SJCRH30 (cell line): ENCODE data around the gene BEND5. TPM values are rescaled to one million over a fixed set of nuclear protein-coding genes. Genes with fewer than 3 reads are reported as not detected.
A peak's percentile ranks its signal among the peaks of the same experiment; 100 is the strongest.

Source experiments
- DNase-seq, 2 experiments: peaks; one replicate each; pipeline ENCODE4 v3.0.0-alpha.2; 2015 to 2020
- H3K27ac ChIP-seq: fragments of 250-450 bp; sonication (Bioruptor Pico); 2 replicates; pipeline ENCODE4 v1.5.1; 2020; ENCODE audit warnings: mild to moderate bottlenecking, moderate library complexity
- H3K27me3 ChIP-seq: fragments of 250-450 bp; sonication (Bioruptor Pico); 2 replicates; pipeline ENCODE4 v1.5.1; 2020; ENCODE audit warnings: mild to moderate bottlenecking, moderate library complexity
- H3K36me3 ChIP-seq: fragments of 250-450 bp; sonication (Bioruptor Pico); 2 replicates; pipeline ENCODE4 v1.5.1; 2020; ENCODE audit warnings: mild to moderate bottlenecking, moderate library complexity
- H3K4me1 ChIP-seq: fragments of 250-450 bp; sonication (Bioruptor Pico); 2 replicates; pipeline ENCODE4 v1.5.1; 2020; ENCODE audit warnings: mild to moderate bottlenecking, moderate library complexity
- H3K4me3 ChIP-seq: fragments of 250-450 bp; sonication (Bioruptor Pico); 2 replicates; pipeline ENCODE4 v1.5.1; 2020; ENCODE audit warnings: mild to moderate bottlenecking, moderate library complexity
- H3K9me3 ChIP-seq: fragments of 250-450 bp; sonication (Bioruptor Pico); replicated peaks from 2 replicates; pipeline ENCODE4 v1.5.1; 2020; ENCODE audit warnings: mild to moderate bottlenecking, moderate library complexity
- total RNA-seq: library from RNA; depleted of rRNA; stranded (reverse); fragments of >200 nt; shearing (Covaris generic); gene quantifications from 2 replicates; pipeline ENCODE4 v1.2.3, GENCODE V29; 2014

The BEND5 gene
- total RNA-seq, 1 experiment from 2014 or later, result 5.9 TPM

DNA sequence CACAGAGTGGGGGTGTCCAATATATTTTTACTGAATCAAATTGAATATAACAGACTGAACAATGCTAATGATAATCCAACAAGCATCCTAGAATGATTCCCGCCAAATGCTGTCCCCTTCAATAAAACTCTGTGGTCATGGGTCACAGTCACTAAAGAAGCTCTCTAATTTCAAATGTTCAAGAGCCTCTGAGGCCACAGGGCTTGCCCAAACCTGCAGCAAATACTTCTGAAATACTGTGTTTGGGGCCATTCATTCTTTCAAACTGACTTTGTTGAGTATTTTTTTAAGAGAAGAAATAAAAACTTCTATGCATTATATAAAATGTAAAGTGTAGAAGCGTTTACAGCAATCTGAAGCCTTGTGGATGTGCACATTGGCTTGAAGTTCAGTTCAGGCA is 7.6 kb upstream of the BEND5 start:
- Histone ChIP-seq H3K27me3 (no peaks in the 10 kb centered on the region; the same call in 1 of the 2 replicates), H3K27ac (no peak overlapping the region)
- peak in 1 of 2 experiments; percentile 49 for DNase-seq

DNA sequence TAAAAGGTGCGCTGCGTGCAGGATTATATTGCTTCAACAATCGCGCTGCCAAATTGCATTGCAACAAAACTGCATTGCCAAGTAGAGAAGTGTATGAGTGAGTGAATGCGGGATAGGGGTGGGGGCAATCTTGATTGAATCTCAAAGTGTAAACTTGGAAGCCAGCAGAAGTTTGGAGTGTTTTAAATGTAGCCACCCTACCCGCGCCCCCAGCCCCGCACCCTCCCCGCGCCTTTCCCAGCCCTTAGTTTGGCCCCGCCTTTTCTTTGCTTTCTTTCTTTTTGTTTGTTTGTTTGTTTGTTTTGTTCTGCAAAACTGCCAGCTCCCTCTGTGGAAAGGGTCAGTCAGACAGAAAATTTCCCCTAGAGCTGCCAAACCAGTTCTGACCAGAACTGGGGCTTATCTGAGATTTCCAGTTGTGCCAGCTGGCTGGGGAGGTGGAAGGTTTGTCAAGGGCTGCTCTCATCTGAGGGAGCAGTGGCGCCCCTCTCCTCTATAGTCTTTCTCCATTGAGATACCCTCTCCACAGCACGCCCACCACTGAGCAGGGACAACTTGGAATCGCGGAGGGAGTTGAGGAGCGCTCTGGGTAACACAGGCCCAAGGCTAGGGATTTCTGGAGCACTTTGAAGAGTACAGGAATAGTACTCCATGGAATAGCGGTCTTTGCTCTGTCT is 666 bp upstream of the BEND5 start:
- no peaks in the 10 kb centered on the region for H3K9me3 ChIP-seq
- no peaks in the 10 kb centered on the region for H3K36me3 ChIP-seq
- peaks cover 8% of the 10 kb centered on the region; the same call in 1 of the 2 replicates for H3K4me1 ChIP-seq
- H3K27ac ChIP-seq, result no peak overlapping the region
- peak overlapping the region; percentile 89 for H3K4me3 ChIP-seq
- no peaks in the 10 kb centered on the region for H3K27me3 ChIP-seq
- peak in 1 of 2 experiments; percentile 27 for DNase-seq

More for the DNA sequence above, 7.6 kb upstream of the BEND5 start:
- Histone ChIP-seq H3K36me3 (no peaks in the 10 kb centered on the region), H3K4me1 (peaks cover 9% of the 10 kb centered on the region; the same call in 1 of the 2 replicates), H3K9me3 (no peaks in the 10 kb centered on the region), H3K4me3 (no peak overlapping the region)

- Histone ChIP-seq H3K36me3 (no peaks in the 10 kb centered on the region), H3K4me1 (peaks cover 8% of the 10 kb centered on the region; the same call in 1 of the 2 replicates), H3K27me3 (no peaks in the 10 kb centered on the region), H3K4me3 (peak overlapping the region; percentile 89), H3K9me3 (no peaks in the 10 kb centered on the region), H3K27ac (no peak overlapping the region)
- DNase-seq, result peak in 1 of 2 experiments; percentile 4
Measured at GRCh38 chr1:48775831-48776392, 779 bp downstream of the BEND5 start.

- Histone ChIP-seq H3K4me1 (peaks cover 12% of the 10 kb centered on the region; the same call in 1 of the 2 replicates), H3K9me3 (no peaks in the 10 kb centered on the region), H3K27me3 (no peaks in the 10 kb centered on the region), H3K36me3 (no peaks in the 10 kb centered on the region; the same call in 1 of the 2 replicates), H3K4me3 (no peak overlapping the region), H3K27ac (no peak overlapping the region)
- no peak for DNase-seq
Measured at GRCh38 chr1:48773133-48773532, 3.6 kb downstream of the BEND5 start.

GRCh38 chr1:48772211-48772610 is 4.5 kb downstream of the BEND5 start:
- Histone ChIP-seq H3K9me3 (no peaks in the 10 kb centered on the region), H3K4me3 (no peak overlapping the region), H3K4me1 (peaks cover 7% of the 10 kb centered on the region; the same call in 1 of the 2 replicates), H3K27ac (no peak overlapping the region), H3K36me3 (no peaks in the 10 kb centered on the region; the same call in 1 of the 2 replicates), H3K27me3 (no peaks in the 10 kb centered on the region)
- DNase-seq, result no peak

DNA sequence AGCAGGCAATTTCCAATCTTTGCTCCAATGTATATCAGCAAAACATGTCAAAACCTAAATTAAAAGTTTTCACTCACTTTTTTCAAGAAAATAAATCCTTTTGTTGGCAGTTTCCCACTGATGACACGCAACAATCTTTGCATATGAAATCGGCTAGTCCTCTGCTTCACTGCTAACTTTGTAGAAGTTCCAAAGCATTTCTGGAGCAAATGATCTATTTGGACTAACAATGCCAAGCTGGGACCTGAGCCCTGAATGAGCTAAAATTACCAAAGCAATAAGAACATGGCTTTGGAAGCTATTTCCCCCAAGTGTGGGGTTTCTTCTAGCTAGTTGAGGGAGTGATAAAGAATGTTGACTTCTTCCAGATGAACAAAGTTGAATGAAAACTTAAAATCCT is 5.1 kb downstream of the BEND5 start:
- DNase-seq, result no peak
- H3K27ac ChIP-seq, result no peak overlapping the region
- peaks cover 7% of the 10 kb centered on the region; the same call in 1 of the 2 replicates for H3K4me1 ChIP-seq
- no peaks in the 10 kb centered on the region for H3K9me3 ChIP-seq
- H3K36me3 ChIP-seq, result no peaks in the 10 kb centered on the region; the same call in 1 of the 2 replicates
- H3K27me3 ChIP-seq, result no peaks in the 10 kb centered on the region
- no peak overlapping the region for H3K4me3 ChIP-seq

DNA sequence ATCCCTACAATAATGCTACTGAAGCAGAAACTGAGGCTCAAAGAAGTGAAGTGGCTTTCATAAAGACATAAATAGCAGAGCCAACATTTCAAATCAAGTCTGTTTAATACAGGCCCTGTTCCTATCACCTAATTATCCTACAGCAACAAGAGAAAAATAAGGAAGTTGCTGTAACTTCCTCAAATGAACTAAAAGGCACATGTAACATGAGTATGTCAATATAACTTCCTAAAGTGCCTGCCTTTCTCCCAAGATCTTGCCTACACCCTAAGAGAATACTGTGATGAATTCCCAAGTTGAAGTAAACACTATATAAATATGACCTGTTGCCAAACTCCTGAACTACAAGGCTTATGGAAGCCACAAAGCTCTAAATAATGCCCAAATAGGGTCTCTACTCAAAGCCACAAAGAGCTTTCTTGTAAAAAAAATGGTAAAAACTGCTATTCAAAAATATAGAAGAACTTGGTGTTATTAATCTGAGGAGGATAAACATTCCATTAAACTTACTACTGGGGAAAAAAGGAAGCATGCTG is 8.6 kb downstream of the BEND5 start:
- DNase-seq, result no peak
- no peaks in the 10 kb centered on the region for H3K27me3 ChIP-seq
- peaks cover 7% of the 10 kb centered on the region; the same call in 1 of the 2 replicates for H3K4me1 ChIP-seq

GRCh38 chr1:48765335-48765734 is 11.4 kb downstream of the BEND5 start:
- Histone ChIP-seq H3K27ac (no peak overlapping the region), H3K9me3 (no peaks in the 10 kb centered on the region), H3K27me3 (no peaks in the 10 kb centered on the region), H3K36me3 (peaks cover 3% of the 10 kb centered on the region; the same call in 1 of the 2 replicates), H3K4me3 (no peak overlapping the region), H3K4me1 (peaks cover 7% of the 10 kb centered on the region; the same call in 1 of the 2 replicates)
- DNase-seq, result no peak

More for the DNA sequence above, 8.6 kb downstream of the BEND5 start:
- Histone ChIP-seq H3K27ac (no peak overlapping the region), H3K4me3 (no peak overlapping the region), H3K9me3 (no peaks in the 10 kb centered on the region), H3K36me3 (no peaks in the 10 kb centered on the region; the same call in 1 of the 2 replicates)

GRCh38 chr1:48761986-48762385 is 14.7 kb downstream of the BEND5 start:
- Histone ChIP-seq H3K4me1 (no peaks in the 10 kb centered on the region), H3K4me3 (no peak overlapping the region), H3K27me3 (no peaks in the 10 kb centered on the region), H3K9me3 (no peaks in the 10 kb centered on the region), H3K36me3 (peaks cover 5% of the 10 kb centered on the region; the same call in 1 of the 2 replicates), H3K27ac (no peak overlapping the region)
- peak; percentile 30 to 60 for DNase-seq

- Histone ChIP-seq H3K4me1 (no peaks in the 10 kb centered on the region), H3K36me3 (peaks cover 5% of the 10 kb centered on the region; the same call in 1 of the 2 replicates), H3K4me3 (no peak overlapping the region), H3K27ac (no peak overlapping the region), H3K9me3 (no peaks in the 10 kb centered on the region), H3K27me3 (no peaks in the 10 kb centered on the region)
- DNase-seq, result no peak
Measured at GRCh38 chr1:48761411-48761810, 15.3 kb downstream of the BEND5 start.

GRCh38 chr1:48760857-48761256 is 15.8 kb downstream of the BEND5 start:
- Histone ChIP-seq H3K27ac (no peak overlapping the region), H3K4me3 (no peak overlapping the region), H3K9me3 (no peaks in the 10 kb centered on the region), H3K36me3 (peaks cover 9% of the 10 kb centered on the region), H3K4me1 (no peaks in the 10 kb centered on the region), H3K27me3 (no peaks in the 10 kb centered on the region)
- no peak for DNase-seq

DNA sequence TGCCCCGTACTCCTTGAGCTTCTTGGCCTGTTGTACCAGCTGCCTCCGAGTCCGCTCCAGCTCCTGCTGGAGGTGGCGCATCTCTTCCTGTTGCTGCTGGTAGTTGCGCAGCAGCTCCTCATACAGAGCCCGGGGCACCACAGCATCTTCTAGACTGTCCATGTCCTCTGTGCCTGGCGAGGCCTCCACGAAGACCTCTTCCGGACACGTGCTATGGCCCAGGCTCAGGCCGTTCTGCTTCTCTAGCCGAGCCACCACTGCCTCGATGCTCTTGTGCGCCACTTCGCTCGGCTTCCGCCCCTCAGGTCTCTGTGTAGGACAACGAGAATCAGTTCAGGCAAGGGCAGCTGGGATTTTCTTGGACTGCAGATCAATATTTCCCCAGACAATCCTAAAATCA is 17.7 kb downstream of the BEND5 start:
- H3K27me3 ChIP-seq, result no peaks in the 10 kb centered on the region
- no peak overlapping the region for H3K4me3 ChIP-seq
- no peaks in the 10 kb centered on the region for H3K4me1 ChIP-seq
- no peak for DNase-seq
- no peak overlapping the region for H3K27ac ChIP-seq
- peaks cover 11% of the 10 kb centered on the region for H3K36me3 ChIP-seq
- no peaks in the 10 kb centered on the region for H3K9me3 ChIP-seq

DNA sequence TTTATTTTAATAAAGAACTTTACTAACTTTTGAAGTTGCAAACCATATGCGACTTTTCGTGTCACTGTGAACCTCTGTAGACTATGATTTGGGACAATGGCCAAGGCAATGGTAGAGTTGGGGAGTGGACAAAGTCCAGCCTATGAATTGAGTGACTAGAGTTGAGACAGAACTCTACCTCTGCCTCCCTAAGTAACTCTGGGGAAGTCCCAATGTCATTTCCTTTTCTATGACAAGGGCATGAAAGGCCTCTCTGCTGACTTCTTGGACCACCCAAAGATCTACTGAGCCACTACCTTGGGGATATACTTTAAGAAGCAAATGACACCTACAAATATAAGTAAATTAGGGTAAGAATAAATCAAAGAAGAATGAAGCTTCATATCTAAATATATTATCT is 19.3 kb downstream of the BEND5 start:
- H3K4me1 ChIP-seq, result no peaks in the 10 kb centered on the region
- H3K27ac ChIP-seq, result no peak overlapping the region
- H3K4me3 ChIP-seq, result no peak overlapping the region
- no peaks in the 10 kb centered on the region for H3K9me3 ChIP-seq
- no peaks in the 10 kb centered on the region for H3K27me3 ChIP-seq
- peaks cover 11% of the 10 kb centered on the region for H3K36me3 ChIP-seq
- no peak for DNase-seq

DNA sequence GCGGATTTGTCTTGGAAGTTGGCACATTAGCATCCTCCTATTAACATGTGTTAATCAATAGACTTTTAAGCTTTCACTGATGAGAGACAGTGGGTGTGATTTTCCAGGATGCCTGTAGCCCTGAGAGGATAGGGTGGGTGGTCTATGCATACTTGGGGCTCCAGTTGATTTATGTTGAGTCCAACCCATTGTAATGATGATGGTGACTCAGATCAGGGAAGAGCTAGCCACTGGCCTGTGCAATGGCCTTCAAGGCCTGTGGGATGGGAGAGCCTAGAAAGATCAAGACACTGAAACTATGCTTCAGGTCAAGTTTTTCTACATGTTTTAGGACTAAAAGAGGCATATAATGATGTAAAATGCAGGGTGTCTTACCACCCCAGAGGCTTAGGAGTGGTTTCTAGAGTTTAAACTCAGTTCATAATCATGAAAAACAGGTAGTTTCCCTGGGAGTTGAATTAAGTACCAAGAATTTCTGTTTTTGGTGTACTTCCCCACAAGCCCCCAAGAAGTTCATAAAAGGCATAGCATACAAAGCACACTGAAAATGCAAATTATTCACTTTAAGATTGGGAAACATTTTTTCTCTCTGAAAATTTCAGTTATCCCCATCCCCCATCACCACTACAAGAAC is 19.9 kb downstream of the BEND5 start:
- Histone ChIP-seq H3K27me3 (no peaks in the 10 kb centered on the region), H3K4me3 (no peak overlapping the region), H3K36me3 (peaks cover 11% of the 10 kb centered on the region), H3K9me3 (no peaks in the 10 kb centered on the region), H3K27ac (no peak overlapping the region), H3K4me1 (no peaks in the 10 kb centered on the region)
- DNase-seq, result no peak

GRCh38 chr1:48753293-48753692 is 23.4 kb downstream of the BEND5 start:
- Histone ChIP-seq H3K9me3 (no peaks in the 10 kb centered on the region), H3K27ac (no peak overlapping the region), H3K27me3 (no peaks in the 10 kb centered on the region), H3K36me3 (peaks cover 7% of the 10 kb centered on the region), H3K4me1 (peaks cover 5% of the 10 kb centered on the region), H3K4me3 (no peak overlapping the region)
- DNase-seq, result no peak
